Endothelial cell of umbilical vein (primary cell): ENCODE measurements around the gene GRM7.

Experiments
- EZH2 ChIP-seq: IDR thresholded peaks from 2 replicates; pipeline ENCODE4 v1.6.1; 2012; ENCODE audit warnings: borderline replicate concordance, low read depth, mild to moderate bottlenecking, moderate library complexity, low read length, inconsistent platforms; ENCODE audit not compliant: severe bottlenecking
- POLR2AphosphoS5 ChIP-seq: IDR thresholded peaks from 2 replicates; pipeline ENCODE4 v1.6.1; 2012; ENCODE audit warnings: low read depth, mild to moderate bottlenecking, control low read depth, low read length, moderate library complexity; ENCODE audit not compliant: insufficient read depth
- TF ChIP-seq, protein P1 (sequence below), 2 donors: IDR thresholded peaks; 1 replicate in 1 of 2; 2 replicates in 1 of 2; pipeline ENCODE4 v1.5.1; 2011; ENCODE audit warnings: low read length in 2 of 2, mild to moderate bottlenecking in 2 of 2, moderate library complexity in 2 of 2, control low read depth in 1 of 2, inconsistent platforms in 1 of 2, low read depth in 1 of 2; ENCODE audit not compliant: insufficient read depth in 1 of 2; ENCODE audit errors: extremely low read depth in 1 of 2
- TF ChIP-seq, protein P2 (sequence below): IDR thresholded peaks from 2 replicates; pipeline ENCODE4 v1.6.1; 2011; ENCODE audit not compliant: insufficient read depth, insufficient read length

DNA sequence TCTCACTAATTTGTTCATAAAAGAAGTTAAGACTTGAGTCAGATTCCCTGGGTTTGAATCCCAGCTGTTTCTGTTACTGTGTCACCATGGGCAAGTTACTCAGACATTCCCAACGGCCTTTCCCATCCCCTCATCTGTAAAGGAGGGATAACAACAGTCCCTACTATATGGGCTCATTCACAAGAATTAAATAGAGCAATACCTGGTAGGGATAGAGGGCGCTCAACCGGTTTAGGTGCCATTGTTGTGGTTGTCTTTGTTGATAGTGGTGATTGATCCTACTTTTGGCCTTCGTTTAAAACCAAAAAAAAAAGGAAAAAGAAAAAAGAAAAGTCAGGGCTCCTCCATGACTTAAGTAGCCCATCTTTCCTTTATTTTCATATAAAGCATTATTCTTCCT lies 563.1 kb downstream of the GRM7 start:
- TF ChIP-seq, protein P1, sequence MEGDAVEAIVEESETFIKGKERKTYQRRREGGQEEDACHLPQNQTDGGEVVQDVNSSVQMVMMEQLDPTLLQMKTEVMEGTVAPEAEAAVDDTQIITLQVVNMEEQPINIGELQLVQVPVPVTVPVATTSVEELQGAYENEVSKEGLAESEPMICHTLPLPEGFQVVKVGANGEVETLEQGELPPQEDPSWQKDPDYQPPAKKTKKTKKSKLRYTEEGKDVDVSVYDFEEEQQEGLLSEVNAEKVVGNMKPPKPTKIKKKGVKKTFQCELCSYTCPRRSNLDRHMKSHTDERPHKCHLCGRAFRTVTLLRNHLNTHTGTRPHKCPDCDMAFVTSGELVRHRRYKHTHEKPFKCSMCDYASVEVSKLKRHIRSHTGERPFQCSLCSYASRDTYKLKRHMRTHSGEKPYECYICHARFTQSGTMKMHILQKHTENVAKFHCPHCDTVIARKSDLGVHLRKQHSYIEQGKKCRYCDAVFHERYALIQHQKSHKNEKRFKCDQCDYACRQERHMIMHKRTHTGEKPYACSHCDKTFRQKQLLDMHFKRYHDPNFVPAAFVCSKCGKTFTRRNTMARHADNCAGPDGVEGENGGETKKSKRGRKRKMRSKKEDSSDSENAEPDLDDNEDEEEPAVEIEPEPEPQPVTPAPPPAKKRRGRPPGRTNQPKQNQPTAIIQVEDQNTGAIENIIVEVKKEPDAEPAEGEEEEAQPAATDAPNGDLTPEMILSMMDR (IDR thresholded peaks at IDR 0.05; ENCODE audit: extremely low read depth in 1 of 2, insufficient read depth in 1 of 2, low read depth in 1 of 2, low read length in 2 of 2): no peak
- no peak for TF ChIP-seq POLR2AphosphoS5
- no peak for TF ChIP-seq EZH2
- TF ChIP-seq, protein P2, sequence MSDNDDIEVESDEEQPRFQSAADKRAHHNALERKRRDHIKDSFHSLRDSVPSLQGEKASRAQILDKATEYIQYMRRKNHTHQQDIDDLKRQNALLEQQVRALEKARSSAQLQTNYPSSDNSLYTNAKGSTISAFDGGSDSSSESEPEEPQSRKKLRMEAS: no peak
